ENCODE results near the gene CORO2A.

The CORO2A gene

DNA sequence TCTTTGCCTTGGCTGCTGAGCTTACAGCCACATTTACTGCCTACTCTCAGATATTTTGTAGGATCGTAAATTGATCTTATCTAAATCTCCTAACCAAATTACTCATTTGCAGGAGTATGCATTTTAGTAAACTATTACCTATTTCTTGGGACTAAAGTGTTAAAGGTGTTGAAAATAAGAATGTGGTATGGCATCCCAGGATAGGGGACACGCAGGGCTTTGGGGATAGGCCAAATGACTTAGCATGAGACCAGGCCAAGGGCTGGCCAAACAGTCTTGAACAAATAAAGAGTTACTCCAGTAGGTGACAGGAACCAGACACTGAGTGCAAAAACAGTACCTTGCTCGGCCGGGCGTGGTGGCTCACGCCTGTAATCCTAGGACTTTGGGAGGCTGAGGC is 37.9 kb upstream of the CORO2A start:
- Histone ChIP-seq H3K9me3 (ENCODE audit: control insufficient read depth in 5 of 5, low read length in 5 of 5) (no peaks in the 10 kb centered on the region), H3K9ac (ENCODE audit: low read length in 5 of 5) (no peak overlapping the region), H3K27ac (ENCODE audit: low read depth, low read length) (no peak overlapping the region), H3K27me3 (ENCODE audit: control insufficient read depth in 5 of 5, insufficient read depth in 4 of 5, low read length in 5 of 5) (no peaks in the 10 kb centered on the region), H3K4me3 (ENCODE audit: low read depth in 1 of 5, low read length in 5 of 5) (no peak overlapping the region), H3K4me1 (ENCODE audit: control insufficient read depth in 5 of 5, insufficient read depth in 5 of 5, low read length in 5 of 5) (peaks cover 0 to 9% (median 0%) of the 10 kb centered on the region in 5 donors), H3K36me3 (ENCODE audit: control insufficient read depth in 5 of 5, insufficient read depth in 5 of 5, low read length in 5 of 5) (peaks cover 0 to 75% (median 22%) of the 10 kb centered on the region in 5 donors)

DNA sequence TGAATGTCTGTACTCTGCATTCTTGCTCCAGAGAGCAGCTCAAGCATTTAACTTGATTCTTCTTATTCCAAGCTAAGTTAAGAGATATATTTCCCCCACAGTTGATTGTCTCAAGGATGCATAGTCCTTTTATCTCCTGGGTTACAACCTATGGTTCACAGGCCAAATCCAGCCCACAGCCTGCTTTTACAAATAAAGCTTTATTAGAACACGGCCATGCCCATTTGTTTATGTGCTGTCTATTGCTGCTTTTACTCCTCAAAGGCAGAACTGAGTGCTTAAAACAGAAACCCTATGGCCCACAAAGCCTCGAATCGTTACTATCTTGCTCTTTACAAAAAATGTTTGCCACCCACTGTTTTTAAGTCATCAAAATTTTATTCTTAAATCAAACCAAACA is 37.2 kb upstream of the CORO2A start:
- H3K4me1 ChIP-seq (ENCODE audit: control insufficient read depth in 5 of 5, insufficient read depth in 5 of 5, low read length in 5 of 5) = peaks cover 0 to 9% (median 0%) of the 10 kb centered on the region in 5 donors
- no peaks in the 10 kb centered on the region for H3K27me3 ChIP-seq (ENCODE audit: control insufficient read depth in 5 of 5, insufficient read depth in 4 of 5, low read length in 5 of 5)
- no peak overlapping the region for H3K27ac ChIP-seq (ENCODE audit: low read depth, low read length)
- H3K9ac ChIP-seq (ENCODE audit: low read length in 5 of 5) = no peak overlapping the region
- H3K4me3 ChIP-seq (ENCODE audit: low read depth in 1 of 5, low read length in 5 of 5) = no peak overlapping the region
- no peaks in the 10 kb centered on the region for H3K9me3 ChIP-seq (ENCODE audit: control insufficient read depth in 5 of 5, low read length in 5 of 5)
- H3K36me3 ChIP-seq (ENCODE audit: control insufficient read depth in 5 of 5, insufficient read depth in 5 of 5, low read length in 5 of 5) = peaks cover 0 to 74% (median 22%) of the 10 kb centered on the region in 5 donors

DNA sequence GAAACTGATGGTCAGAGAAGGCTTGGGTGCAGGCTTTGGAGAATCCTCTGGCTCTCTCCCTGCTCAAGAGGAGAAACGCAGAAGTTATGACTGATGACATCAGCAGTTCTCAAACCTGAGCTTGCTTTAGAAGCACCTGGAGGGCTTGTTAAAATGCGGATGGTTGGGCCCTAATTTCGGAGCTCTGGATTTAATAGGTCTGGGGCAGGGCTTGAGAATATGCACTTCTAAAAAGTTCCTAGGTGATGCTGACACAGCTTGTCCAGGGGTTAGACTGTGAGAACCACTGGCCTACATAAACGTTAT is 36.6 kb upstream of the CORO2A start:
- no peak overlapping the region for H3K27ac ChIP-seq (ENCODE audit: low read depth, low read length)
- H3K4me3 ChIP-seq (ENCODE audit: low read depth in 1 of 5, low read length in 5 of 5) = no peak overlapping the region
- H3K36me3 ChIP-seq (ENCODE audit: control insufficient read depth in 5 of 5, insufficient read depth in 5 of 5, low read length in 5 of 5) = peaks cover 0 to 71% (median 22%) of the 10 kb centered on the region in 5 donors
- no peaks in the 10 kb centered on the region for H3K27me3 ChIP-seq (ENCODE audit: control insufficient read depth in 5 of 5, insufficient read depth in 4 of 5, low read length in 5 of 5)
- H3K4me1 ChIP-seq (ENCODE audit: control insufficient read depth in 5 of 5, insufficient read depth in 5 of 5, low read length in 5 of 5) = peaks cover 0 to 9% (median 0%) of the 10 kb centered on the region in 5 donors
- no peak overlapping the region for H3K9ac ChIP-seq (ENCODE audit: low read length in 5 of 5)
- no peaks in the 10 kb centered on the region for H3K9me3 ChIP-seq (ENCODE audit: control insufficient read depth in 5 of 5, low read length in 5 of 5)

DNA sequence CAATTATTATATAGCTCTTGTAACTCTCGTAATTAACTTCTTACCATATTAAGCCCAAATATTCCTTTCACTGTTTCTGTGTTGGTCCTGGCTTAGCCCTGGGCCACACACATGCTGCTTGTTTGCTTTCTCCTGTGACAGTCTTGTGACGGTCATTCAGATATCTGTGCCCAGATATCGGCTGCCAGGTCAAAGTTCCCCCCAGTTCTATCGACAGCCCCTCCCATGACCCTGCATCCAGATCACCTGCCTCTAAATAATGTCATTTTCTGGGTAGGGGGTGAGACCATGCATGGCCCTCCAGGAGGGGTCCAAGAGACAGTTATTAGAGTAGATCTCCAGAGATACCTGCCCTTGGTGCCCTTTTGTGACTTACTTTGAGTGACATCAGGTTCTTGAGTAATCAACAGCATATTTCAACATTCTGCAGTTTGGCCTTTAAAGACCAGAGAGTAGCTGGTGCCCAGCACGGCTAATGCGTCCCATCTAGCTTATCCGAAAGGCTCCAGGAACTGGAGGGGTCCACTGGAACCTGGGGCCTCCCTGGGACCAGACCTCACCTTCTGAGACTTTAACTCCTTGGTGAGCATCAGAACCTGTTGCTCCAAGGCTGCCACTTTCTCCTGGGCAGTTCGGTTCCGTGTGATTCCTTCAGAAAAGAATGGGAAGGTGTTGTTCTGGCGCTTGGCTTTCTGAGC is 36.1 kb upstream of the CORO2A start:
- peak overlapping the region in 1 of 5 donors; percentile 52 for H3K9ac ChIP-seq (ENCODE audit: low read length in 5 of 5)
- H3K9me3 ChIP-seq (ENCODE audit: control insufficient read depth in 5 of 5, low read length in 5 of 5) = no peaks in the 10 kb centered on the region
- no peak overlapping the region for H3K4me3 ChIP-seq (ENCODE audit: low read depth in 1 of 5, low read length in 5 of 5)
- no peaks in the 10 kb centered on the region for H3K27me3 ChIP-seq (ENCODE audit: control insufficient read depth in 5 of 5, insufficient read depth in 4 of 5, low read length in 5 of 5)
- no peak overlapping the region for H3K27ac ChIP-seq (ENCODE audit: low read depth, low read length)
- peaks cover 0 to 71% (median 22%) of the 10 kb centered on the region in 5 donors for H3K36me3 ChIP-seq (ENCODE audit: control insufficient read depth in 5 of 5, insufficient read depth in 5 of 5, low read length in 5 of 5)
- peaks cover 0 to 9% (median 1%) of the 10 kb centered on the region in 5 donors for H3K4me1 ChIP-seq (ENCODE audit: control insufficient read depth in 5 of 5, insufficient read depth in 5 of 5, low read length in 5 of 5)

DNA sequence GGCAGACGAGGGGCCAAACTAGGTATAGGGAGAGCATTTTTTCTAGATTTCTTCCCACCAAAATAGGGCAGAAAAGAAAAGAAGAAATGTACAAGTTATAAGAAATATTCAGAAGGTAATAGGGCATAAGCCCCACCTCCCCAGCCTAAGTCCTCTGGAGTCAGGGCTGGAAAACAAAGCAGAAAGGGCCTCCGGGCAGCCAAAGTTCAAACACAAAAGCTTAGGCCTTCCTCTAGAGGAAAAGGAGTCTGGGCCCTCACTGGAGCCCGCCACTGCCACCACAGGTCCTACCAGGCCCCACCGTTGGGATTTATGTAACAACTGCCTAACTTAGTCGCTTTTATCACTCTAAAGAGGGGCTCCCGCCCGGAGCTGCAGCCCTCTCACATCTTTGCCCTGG is 35.4 kb upstream of the CORO2A start:
- H3K27me3 ChIP-seq (ENCODE audit: control insufficient read depth in 5 of 5, insufficient read depth in 4 of 5, low read length in 5 of 5) = no peaks in the 10 kb centered on the region
- no peak overlapping the region for H3K9ac ChIP-seq (ENCODE audit: low read length in 5 of 5)
- peaks cover 0 to 68% (median 19%) of the 10 kb centered on the region in 5 donors for H3K36me3 ChIP-seq (ENCODE audit: control insufficient read depth in 5 of 5, insufficient read depth in 5 of 5, low read length in 5 of 5)
- H3K4me1 ChIP-seq (ENCODE audit: control insufficient read depth in 5 of 5, insufficient read depth in 5 of 5, low read length in 5 of 5) = peaks cover 0 to 12% (median 8%) of the 10 kb centered on the region in 5 donors
- no peak overlapping the region for H3K4me3 ChIP-seq (ENCODE audit: low read depth in 1 of 5, low read length in 5 of 5)
- H3K9me3 ChIP-seq (ENCODE audit: control insufficient read depth in 5 of 5, low read length in 5 of 5) = no peaks in the 10 kb centered on the region
- H3K27ac ChIP-seq (ENCODE audit: low read depth, low read length) = no peak overlapping the region

DNA sequence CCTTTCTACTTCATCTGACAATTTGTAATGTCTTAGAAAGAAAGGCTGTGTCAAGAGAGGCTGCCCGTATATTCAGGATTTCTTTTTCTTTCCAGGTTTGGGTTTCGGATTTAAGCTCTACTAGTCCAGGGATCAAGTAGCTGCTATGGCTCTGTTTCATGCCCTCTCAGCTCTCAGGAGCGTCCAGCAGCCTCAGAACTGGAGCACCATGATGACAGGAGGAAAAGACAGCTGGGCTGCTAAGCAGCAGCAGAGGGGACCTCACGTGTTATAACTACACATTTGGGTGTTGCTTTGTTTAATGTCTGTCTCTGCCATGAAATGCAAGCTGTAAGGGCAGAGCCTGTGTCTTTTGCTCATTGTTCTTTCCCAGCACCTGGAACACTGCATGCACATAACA is 34.5 kb upstream of the CORO2A start:
- Histone ChIP-seq H3K9me3 (ENCODE audit: control insufficient read depth in 5 of 5, low read length in 5 of 5) (no peaks in the 10 kb centered on the region), H3K27me3 (ENCODE audit: control insufficient read depth in 5 of 5, insufficient read depth in 4 of 5, low read length in 5 of 5) (no peaks in the 10 kb centered on the region), H3K36me3 (ENCODE audit: control insufficient read depth in 5 of 5, insufficient read depth in 5 of 5, low read length in 5 of 5) (peaks cover 0 to 63% (median 19%) of the 10 kb centered on the region in 5 donors), H3K9ac (ENCODE audit: low read length in 5 of 5) (no peak overlapping the region), H3K4me3 (ENCODE audit: low read depth in 1 of 5, low read length in 5 of 5) (no peak overlapping the region), H3K4me1 (ENCODE audit: control insufficient read depth in 5 of 5, insufficient read depth in 5 of 5, low read length in 5 of 5) (peaks cover 0 to 12% (median 8%) of the 10 kb centered on the region in 5 donors), H3K27ac (ENCODE audit: low read depth, low read length) (no peak overlapping the region)

DNA sequence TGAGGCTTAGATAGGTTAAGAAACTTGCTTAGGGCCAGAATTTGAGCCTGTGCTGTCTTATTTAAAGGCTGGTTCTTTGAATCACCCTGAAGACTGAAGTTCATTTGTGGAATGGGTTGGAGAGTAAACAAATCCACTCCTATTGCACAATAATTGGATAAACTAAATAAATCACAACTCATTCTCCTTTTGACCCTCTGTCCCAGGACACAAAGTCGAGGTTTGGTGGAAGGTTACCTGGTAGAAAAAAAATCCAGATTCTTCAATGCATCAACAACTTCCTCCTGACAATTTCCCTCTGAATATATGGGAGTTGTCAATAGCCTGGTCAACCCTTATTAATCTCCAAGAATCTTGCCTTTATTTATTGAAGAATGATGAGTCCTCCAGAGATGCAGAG is 34.1 kb upstream of the CORO2A start:
- peaks cover 0 to 63% (median 17%) of the 10 kb centered on the region in 5 donors for H3K36me3 ChIP-seq (ENCODE audit: control insufficient read depth in 5 of 5, insufficient read depth in 5 of 5, low read length in 5 of 5)
- H3K4me1 ChIP-seq (ENCODE audit: control insufficient read depth in 5 of 5, insufficient read depth in 5 of 5, low read length in 5 of 5) = peaks cover 0 to 12% (median 8%) of the 10 kb centered on the region in 5 donors
- no peaks in the 10 kb centered on the region for H3K9me3 ChIP-seq (ENCODE audit: control insufficient read depth in 5 of 5, low read length in 5 of 5)
- H3K4me3 ChIP-seq (ENCODE audit: low read depth in 1 of 5, low read length in 5 of 5) = no peak overlapping the region
- H3K27ac ChIP-seq (ENCODE audit: low read depth, low read length) = no peak overlapping the region
- no peaks in the 10 kb centered on the region for H3K27me3 ChIP-seq (ENCODE audit: control insufficient read depth in 5 of 5, insufficient read depth in 4 of 5, low read length in 5 of 5)
- no peak overlapping the region for H3K9ac ChIP-seq (ENCODE audit: low read length in 5 of 5)

DNA sequence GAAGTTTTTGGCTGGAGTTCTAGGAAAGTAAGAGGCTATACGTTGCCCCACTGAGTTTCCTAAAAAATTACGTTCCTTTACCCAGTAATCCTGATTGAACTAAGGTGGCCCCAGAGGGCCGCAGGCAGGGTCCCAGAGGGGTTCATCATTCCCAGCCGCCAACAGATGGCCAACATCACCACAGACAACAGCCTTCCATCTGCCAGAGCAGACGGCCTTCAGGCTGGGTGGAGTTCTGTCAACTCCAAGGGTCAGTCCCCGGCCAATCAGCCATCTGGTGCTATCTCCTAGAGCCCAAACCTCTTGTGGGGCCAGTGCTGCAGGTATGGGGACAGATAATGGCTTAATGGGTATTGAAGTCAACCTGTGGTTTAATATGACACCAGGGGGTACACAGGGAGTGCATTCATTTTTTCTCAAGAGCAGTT is 32.6 kb upstream of the CORO2A start:
- Histone ChIP-seq H3K27ac (ENCODE audit: low read depth, low read length) (no peak overlapping the region), H3K9ac (ENCODE audit: low read length in 5 of 5) (no peak overlapping the region), H3K4me1 (ENCODE audit: control insufficient read depth in 5 of 5, insufficient read depth in 5 of 5, low read length in 5 of 5) (peaks cover 0 to 12% (median 8%) of the 10 kb centered on the region in 5 donors), H3K9me3 (ENCODE audit: control insufficient read depth in 5 of 5, low read length in 5 of 5) (no peaks in the 10 kb centered on the region), H3K27me3 (ENCODE audit: control insufficient read depth in 5 of 5, insufficient read depth in 4 of 5, low read length in 5 of 5) (no peaks in the 10 kb centered on the region), H3K36me3 (ENCODE audit: control insufficient read depth in 5 of 5, insufficient read depth in 5 of 5, low read length in 5 of 5) (peaks cover 0 to 65% (median 30%) of the 10 kb centered on the region in 5 donors), H3K4me3 (ENCODE audit: low read depth in 1 of 5, low read length in 5 of 5) (no peak overlapping the region)

DNA sequence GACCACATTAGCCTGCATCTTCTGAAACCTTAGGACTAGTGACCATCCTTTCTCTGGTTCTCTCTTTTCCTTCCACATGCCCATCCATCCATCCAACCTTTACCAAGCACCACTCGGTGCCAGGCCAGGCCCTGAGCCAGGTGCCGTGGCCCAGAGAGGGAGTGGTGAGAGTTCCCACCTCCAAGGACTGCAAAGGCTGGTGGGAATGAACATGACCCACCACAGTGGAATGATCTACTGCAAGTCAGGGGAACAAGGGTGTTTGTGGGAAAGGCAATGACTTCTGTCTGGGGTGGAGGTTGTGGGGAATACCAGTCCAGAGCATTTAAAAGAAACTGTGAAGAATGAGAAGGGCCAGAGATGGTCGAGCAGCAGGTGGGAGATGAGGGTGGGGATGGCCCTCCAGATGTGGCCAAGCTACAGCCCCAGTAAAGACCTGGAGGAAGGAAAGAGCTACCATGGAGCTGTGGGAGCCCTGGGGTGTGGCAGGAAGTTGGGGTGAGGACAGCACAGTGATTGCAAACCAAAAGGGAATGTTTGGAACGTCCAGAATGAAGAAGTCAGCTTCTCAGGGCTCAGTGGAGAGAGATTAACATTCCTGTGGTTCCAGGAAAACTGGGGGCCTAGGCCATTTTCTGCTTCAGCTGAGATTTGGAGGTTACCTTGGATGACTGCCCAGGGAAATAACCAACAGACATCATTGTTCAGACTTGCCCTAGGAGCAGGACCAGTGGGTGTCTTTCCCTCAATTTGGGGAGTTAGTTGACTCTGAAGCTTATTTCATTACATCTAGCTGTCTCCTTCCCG is 30.7 kb upstream of the CORO2A start:
- H3K4me3 ChIP-seq (ENCODE audit: low read depth in 1 of 5, low read length in 5 of 5) = no peak overlapping the region
- H3K27ac ChIP-seq (ENCODE audit: low read depth, low read length) = no peak overlapping the region
- H3K9me3 ChIP-seq (ENCODE audit: control insufficient read depth in 5 of 5, low read length in 5 of 5) = no peaks in the 10 kb centered on the region

DNA sequence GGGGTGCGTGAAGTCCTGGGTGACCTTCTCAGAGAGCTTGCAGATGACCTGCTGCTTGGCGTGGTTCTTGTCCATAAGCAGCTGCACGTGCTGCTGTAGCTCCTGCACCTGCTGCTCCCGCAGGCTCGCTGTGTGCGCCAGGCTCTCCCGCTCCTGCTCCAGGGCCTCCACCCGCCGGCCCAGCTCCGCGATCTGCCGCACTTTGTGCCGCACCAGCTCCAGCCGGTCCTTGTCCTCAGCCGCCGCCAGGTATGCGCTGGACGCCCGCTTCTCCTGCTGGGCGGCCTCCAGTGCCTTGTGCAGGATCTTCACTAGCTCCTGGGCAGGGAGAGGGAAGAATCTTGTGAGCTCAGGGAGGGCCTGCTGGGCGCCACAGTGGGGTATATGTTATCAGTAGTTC is 28.5 kb upstream of the CORO2A start:
- H3K9me3 ChIP-seq (ENCODE audit: control insufficient read depth in 5 of 5, low read length in 5 of 5) = no peaks in the 10 kb centered on the region
- H3K9ac ChIP-seq (ENCODE audit: low read length in 5 of 5) = no peak overlapping the region
- H3K36me3 ChIP-seq (ENCODE audit: control insufficient read depth in 5 of 5, insufficient read depth in 5 of 5, low read length in 5 of 5) = peaks cover 0 to 50% (median 29%) of the 10 kb centered on the region in 5 donors
- no peak overlapping the region for H3K27ac ChIP-seq (ENCODE audit: low read depth, low read length)
- H3K4me1 ChIP-seq (ENCODE audit: control insufficient read depth in 5 of 5, insufficient read depth in 5 of 5, low read length in 5 of 5) = peaks cover 0 to 8% (median 3%) of the 10 kb centered on the region in 5 donors
- H3K4me3 ChIP-seq (ENCODE audit: low read depth in 1 of 5, low read length in 5 of 5) = no peak overlapping the region
- H3K27me3 ChIP-seq (ENCODE audit: control insufficient read depth in 5 of 5, insufficient read depth in 4 of 5, low read length in 5 of 5) = no peaks in the 10 kb centered on the region

More for the DNA sequence above, 30.7 kb upstream of the CORO2A start:
- H3K36me3 ChIP-seq (ENCODE audit: control insufficient read depth in 5 of 5, insufficient read depth in 5 of 5, low read length in 5 of 5) = peaks cover 0 to 56% (median 32%) of the 10 kb centered on the region in 5 donors
- H3K4me1 ChIP-seq (ENCODE audit: control insufficient read depth in 5 of 5, insufficient read depth in 5 of 5, low read length in 5 of 5) = peaks cover 0 to 8% (median 3%) of the 10 kb centered on the region in 5 donors
- no peaks in the 10 kb centered on the region for H3K27me3 ChIP-seq (ENCODE audit: control insufficient read depth in 5 of 5, insufficient read depth in 4 of 5, low read length in 5 of 5)
- H3K9ac ChIP-seq (ENCODE audit: low read length in 5 of 5) = no peak overlapping the region
